Karpas-422 (cell line): ENCODE measurements around the gene P2RY1. TPM values are rescaled to one million over a fixed set of nuclear protein-coding genes. Genes with fewer than 3 reads are reported as not detected.
"Not testable (repeated sequence)": the region's sequence is repeated elsewhere in the genome, so short reads cannot be mapped to it uniquely, and the experiment has no call there.

Source experiments
- DNase-seq: peaks from one replicate; pipeline ENCODE4 v3.0.0-alpha.2; 2015
- H2AFZ ChIP-seq: fragments of 200-600 bp; sonication (generic); 2 replicates; pipeline ENCODE4 v1.6.1; 2014; ENCODE audit warnings: antibody characterized with exemption, low read length, mixed read lengths
- H3K27ac ChIP-seq: fragments of 200-600 bp; sonication (generic); 2 replicates; pipeline ENCODE4 v1.5.1; 2014; ENCODE audit warnings: mild to moderate bottlenecking, low read length, moderate library complexity
- H3K27me3 ChIP-seq: fragments of 200-600 bp; sonication (generic); 2 replicates; pipeline ENCODE4 v1.6.1; 2014; ENCODE audit warnings: low read length, mixed read lengths
- H3K36me3 ChIP-seq: fragments of 200-600 bp; sonication (generic); 2 replicates; pipeline ENCODE4 v1.6.1; 2014; ENCODE audit warnings: low read length, mixed read lengths; ENCODE audit not compliant: insufficient read depth
- H3K4me1 ChIP-seq: fragments of 200-600 bp; sonication (generic); 2 replicates; pipeline ENCODE4 v1.6.1; 2014; ENCODE audit warnings: mild to moderate bottlenecking, low read length, mixed read lengths
- H3K4me2 ChIP-seq: fragments of 200-600 bp; sonication (generic); 2 replicates; pipeline ENCODE4 v1.6.1; 2014; ENCODE audit warnings: low read length, low read depth, mild to moderate bottlenecking; ENCODE audit not compliant: poor library complexity, severe bottlenecking
- H3K4me3 ChIP-seq: fragments of 200-600 bp; sonication (generic); 2 replicates; pipeline ENCODE4 v1.5.1; 2014; ENCODE audit warnings: mild to moderate bottlenecking, antibody characterized with exemption, low read length, mixed read lengths
- H3K79me2 ChIP-seq: fragments of 200-600 bp; sonication (generic); 2 replicates; pipeline ENCODE4 v1.6.1; 2014; ENCODE audit warnings: mild to moderate bottlenecking, low read length, mixed read lengths
- H3K9ac ChIP-seq: fragments of 200-600 bp; sonication (generic); 2 replicates; pipeline ENCODE4 v1.6.0; 2014; ENCODE audit warnings: low read length
- H3K9me2 ChIP-seq: fragments of 200-600 bp; sonication (generic), shearing (Covaris generic); replicated peaks from 2 replicates; pipeline ENCODE4 v1.6.0; 2014; ENCODE audit warnings: mild to moderate bottlenecking, low read length, moderate library complexity; ENCODE audit not compliant: insufficient read depth
- H3K9me3 ChIP-seq: fragments of 300-700, 200-600 bp; sonication (generic); 2 replicates; pipeline ENCODE4 v1.6.1; 2014; ENCODE audit warnings: low read length, mixed read lengths
- H4K20me1 ChIP-seq: fragments of 200-600 bp; sonication (generic); 2 replicates; pipeline ENCODE4 v1.6.1; 2014; ENCODE audit warnings: mild to moderate bottlenecking, antibody characterized with exemption, low read length, low read depth; ENCODE audit not compliant: insufficient read depth
- small RNA-seq: library from RNA; depleted of rRNA; stranded (forward); fragments of <200 nt; gene quantifications from one replicate; pipeline ENCODE3, GENCODE V24; 2014
- total RNA-seq: library from RNA; depleted of rRNA; stranded (reverse); fragments of >200 nt; shearing (Covaris generic); gene quantifications from 2 replicates; pipeline ENCODE4 v1.2.3, GENCODE V29; 2014; ENCODE audit warnings: low replicate concordance

Gene P2RY1
- total RNA-seq, 1 experiment from 2014 or later, result not detected

- H3K4me1 ChIP-seq, result no peaks in the 10 kb centered on the region
- H3K9ac ChIP-seq, result no peak overlapping the region
- no peak overlapping the region for H3K27ac ChIP-seq
- H3K79me2 ChIP-seq, result no peaks in the 10 kb centered on the region
- no peaks in the 10 kb centered on the region for H3K9me2 ChIP-seq
- no peak overlapping the region for H2AFZ ChIP-seq
- no peaks in the 10 kb centered on the region for H3K9me3 ChIP-seq
- DNase-seq, result no peak
- no peaks in the 10 kb centered on the region for H4K20me1 ChIP-seq
- H3K4me2 ChIP-seq, result no peak overlapping the region
- no peaks in the 10 kb centered on the region for H3K36me3 ChIP-seq
- no peak overlapping the region for H3K4me3 ChIP-seq
- H3K27me3 ChIP-seq, result no peaks in the 10 kb centered on the region
Measured at GRCh38 chr3:152870027-152870426, 35.1 kb downstream of the P2RY1 start.

GRCh38 chr3:152873314-152873713 lies 38.4 kb downstream of the P2RY1 start:
- not testable (repeated sequence) for H3K9ac ChIP-seq, H2AFZ ChIP-seq, H3K27ac ChIP-seq, H3K9me3 ChIP-seq, H3K9me2 ChIP-seq, H3K36me3 ChIP-seq, H3K27me3 ChIP-seq, H3K4me3 ChIP-seq, H3K4me1 ChIP-seq, H3K4me2 ChIP-seq, H3K79me2 ChIP-seq, DNase-seq, H4K20me1 ChIP-seq

GRCh38 chr3:152874896-152875749 lies 40.2 kb downstream of the P2RY1 start:
- H3K27me3 ChIP-seq, result no peaks in the 10 kb centered on the region
- no peak overlapping the region for H3K4me2 ChIP-seq
- no peak overlapping the region for H2AFZ ChIP-seq
- no peak overlapping the region for H3K4me3 ChIP-seq
- no peaks in the 10 kb centered on the region for H4K20me1 ChIP-seq
- no peak for DNase-seq
- H3K27ac ChIP-seq, result no peak overlapping the region
- H3K79me2 ChIP-seq, result no peaks in the 10 kb centered on the region
- H3K9me3 ChIP-seq, result no peaks in the 10 kb centered on the region
- no peaks in the 10 kb centered on the region for H3K9me2 ChIP-seq
- no peaks in the 10 kb centered on the region for H3K4me1 ChIP-seq
- H3K36me3 ChIP-seq, result no peaks in the 10 kb centered on the region
- H3K9ac ChIP-seq, result no peak overlapping the region

- Histone ChIP-seq H2AFZ (no peak overlapping the region), H3K36me3 (no peaks in the 10 kb centered on the region), H3K27ac (no peak overlapping the region), H3K9ac (no peak overlapping the region), H3K4me3 (no peak overlapping the region), H4K20me1 (no peaks in the 10 kb centered on the region), H3K9me2 (no peaks in the 10 kb centered on the region), H3K9me3 (no peaks in the 10 kb centered on the region), H3K79me2 (no peaks in the 10 kb centered on the region), H3K27me3 (no peaks in the 10 kb centered on the region), H3K4me1 (no peaks in the 10 kb centered on the region), H3K4me2 (no peak overlapping the region)
- no peak for DNase-seq
Measured at GRCh38 chr3:152879130-152879789, 44.3 kb downstream of the P2RY1 start.

- Histone ChIP-seq H2AFZ (no peak overlapping the region), H3K4me2 (no peak overlapping the region), H3K27ac (no peak overlapping the region), H3K4me1 (no peaks in the 10 kb centered on the region), H3K9me2 (no peaks in the 10 kb centered on the region), H3K27me3 (no peaks in the 10 kb centered on the region), H3K4me3 (no peak overlapping the region), H3K9ac (no peak overlapping the region), H3K9me3 (no peaks in the 10 kb centered on the region), H3K36me3 (no peaks in the 10 kb centered on the region), H3K79me2 (no peaks in the 10 kb centered on the region), H4K20me1 (no peaks in the 10 kb centered on the region)
- DNase-seq, result no peak
Measured at GRCh38 chr3:152879790-152880174, 44.9 kb downstream of the P2RY1 start.

GRCh38 chr3:152885076-152885475 lies 50.1 kb downstream of the P2RY1 start:
- Histone ChIP-seq H3K9me3 (no peaks in the 10 kb centered on the region), H4K20me1 (no peaks in the 10 kb centered on the region), H3K4me2 (no peak overlapping the region), H3K79me2 (no peaks in the 10 kb centered on the region), H3K9ac (no peak overlapping the region), H3K27ac (no peak overlapping the region), H3K27me3 (no peaks in the 10 kb centered on the region), H3K36me3 (no peaks in the 10 kb centered on the region), H3K4me3 (no peak overlapping the region), H2AFZ (no peak overlapping the region), H3K9me2 (no peaks in the 10 kb centered on the region), H3K4me1 (no peaks in the 10 kb centered on the region)
- DNase-seq, result no peak

Small RNA genes within 50 kb of the gene (small RNA-seq; reads per million reads assigned to genes)
- not detected for gene ATP5MGP5
